Endothelial cell of umbilical vein (primary cell): ENCODE results near the gene MCOLN3. TPM values are rescaled to one million over a fixed set of nuclear protein-coding genes. Genes with fewer than 3 reads are reported as not detected.

Experiments
- BruUV-seq: library from RNA; stranded (reverse); fragments of 400-500 nt; replicated peaks from 2 replicates; lab custom pipeline; 2021; lab: Mats Ljungman, UMichigan
- CTCF ChIA-PET: fragments of 300-600, 350-600 bp; sonication (Branson Sonifier 250); formaldehyde crosslinking; loops from one replicate; lab custom pipeline; 2021; ENCODE audit warnings: antibody characterized with exemption, inconsistent platforms; lab: Charles Lee
- POLR2A ChIA-PET: fragments of 300-600, 350-600 bp; sonication (Branson Sonifier 250); formaldehyde crosslinking; loops from one replicate; lab custom pipeline; 2021; ENCODE audit warnings: antibody characterized with exemption, inconsistent platforms; lab: Charles Lee
- DNase-seq: peaks from one replicate; pipeline ENCODE4 v3.0.0-alpha.2; 2011; ENCODE audit warnings: low read depth, low spot score
- FAIRE-seq: peaks from 2 replicates; lab custom pipeline; 2011; peaks lifted over from hg19 to GRCh38; lab: Jason Lieb, UNC
- H2AFZ ChIP-seq: 2 replicates; pipeline ENCODE4 v1.6.0; 2012; ENCODE audit warnings: low read depth, low read length, control low read depth, inconsistent platforms
- H3K27ac ChIP-seq: 2 replicates; pipeline ENCODE4 v1.5.1; 2011; ENCODE audit warnings: low read depth, mild to moderate bottlenecking, control low read depth, low read length, moderate library complexity; ENCODE audit not compliant: insufficient read depth
- H3K27me3 ChIP-seq, 2 experiments: 2 replicates each; pipeline versions ENCODE4 v1.6.0 to v1.6.1; 2011; ENCODE audit warnings: low read length in 2 of 2, mixed read lengths in 1 of 2; ENCODE audit not compliant: control insufficient read depth in 2 of 2, insufficient read depth in 2 of 2
- H3K36me3 ChIP-seq, 2 experiments: 2 replicates in 1 of 2; 3 replicates in 1 of 2; pipeline ENCODE4 v1.5.1; 2011; ENCODE audit warnings: low read length in 2 of 2, mild to moderate bottlenecking in 1 of 2, moderate library complexity in 1 of 2; ENCODE audit not compliant: control insufficient read depth in 2 of 2, insufficient read depth in 2 of 2; ENCODE audit errors: extremely low read depth in 1 of 2
- H3K4me1 ChIP-seq: 3 replicates; pipeline ENCODE4 v1.5.1; 2011; ENCODE audit warnings: mild to moderate bottlenecking, low read length; ENCODE audit not compliant: control insufficient read depth, insufficient read depth; ENCODE audit errors: extremely low read depth
- H3K4me2 ChIP-seq: 2 replicates; pipeline ENCODE4 v1.6.1; 2011; ENCODE audit warnings: low read length, control low read depth, mixed read lengths; ENCODE audit not compliant: insufficient read depth
- H3K4me3 ChIP-seq, 3 experiments: fragments of 200-600 bp in 1 of 3; sonication (generic), shearing (Covaris generic) in 1 of 3; replicated peaks in 1 of 3; 2 replicates each; pipeline ENCODE4 v1.5.1; 2011 to 2016; ENCODE audit warnings: control low read depth in 3 of 3, low read length in 3 of 3, mild to moderate bottlenecking in 2 of 3, inconsistent platforms in 1 of 3, low read depth in 1 of 3, moderate library complexity in 1 of 3; ENCODE audit not compliant: insufficient read depth in 1 of 3
- H3K79me2 ChIP-seq: 2 replicates; pipeline ENCODE4 v1.6.0; 2012; ENCODE audit warnings: low read length, inconsistent platforms; ENCODE audit not compliant: control insufficient read depth, insufficient read depth
- H3K9ac ChIP-seq: replicated peaks from 2 replicates; pipeline ENCODE3; 2011; ENCODE audit warnings: low read length, control low read depth; ENCODE audit not compliant: insufficient read depth; ENCODE audit errors: extremely low read depth
- H3K9me1 ChIP-seq: replicated peaks from 3 replicates; pipeline ENCODE4 v1.6.0; 2011; ENCODE audit warnings: mild to moderate bottlenecking, low read length; ENCODE audit not compliant: control insufficient read depth, insufficient read depth; ENCODE audit errors: extremely low read depth
- H3K9me3 ChIP-seq: replicated peaks from 2 replicates; pipeline ENCODE4 v1.5.1; 2012; ENCODE audit warnings: low read length, inconsistent platforms; ENCODE audit not compliant: control insufficient read depth, insufficient read depth
- H4K20me1 ChIP-seq: replicated peaks from 2 replicates; pipeline ENCODE3; 2011; ENCODE audit warnings: mild to moderate bottlenecking, low read length; ENCODE audit not compliant: control insufficient read depth, insufficient read depth; ENCODE audit errors: extremely low read depth
- EZH2 ChIP-seq: IDR thresholded peaks from 2 replicates; pipeline ENCODE4 v1.6.1; 2012; ENCODE audit warnings: borderline replicate concordance, low read depth, mild to moderate bottlenecking, moderate library complexity, low read length, inconsistent platforms; ENCODE audit not compliant: severe bottlenecking
- FOS ChIP-seq: IDR thresholded peaks from 2 replicates; pipeline ENCODE4 v1.6.1; 2011; ENCODE audit warnings: mild to moderate bottlenecking, low read length, moderate library complexity, borderline replicate concordance; ENCODE audit not compliant: insufficient read depth
- GATA2 ChIP-seq: IDR thresholded peaks from 2 replicates; pipeline ENCODE4 v1.7.0; 2011; ENCODE audit warnings: low read depth, mild to moderate bottlenecking, moderate library complexity, mixed read lengths, low read length; ENCODE audit not compliant: insufficient read length, insufficient read depth
- MYC ChIP-seq: IDR thresholded peaks from one replicate; pipeline ENCODE4 v1.6.1; 2011; ENCODE audit warnings: mild to moderate bottlenecking, low read depth, low read length
- POLR2A ChIP-seq: IDR thresholded peaks from 2 replicates; pipeline ENCODE4 v1.6.1; 2012; ENCODE audit warnings: low read depth, mild to moderate bottlenecking, control low read depth, low read length
- POLR2AphosphoS5 ChIP-seq: IDR thresholded peaks from 2 replicates; pipeline ENCODE4 v1.6.1; 2012; ENCODE audit warnings: low read depth, mild to moderate bottlenecking, control low read depth, low read length, moderate library complexity; ENCODE audit not compliant: insufficient read depth
- dilution Hi-C: fragments of 300-500 bp; cut with MboI; formaldehyde crosslinking; loops from one replicate; pipeline ENCODE4 v1.15.0; 2019; ENCODE audit warnings: low sequenced_read_pairs; ENCODE audit not compliant: extremely low pct_ligation_motif_present
- intact Hi-C: fragments of 100-400 bp; cut with micrococcal nuclease; formaldehyde crosslinking; loops from one replicate; pipeline ENCODE4 v1.10.0; 2022
- polyA plus RNA-seq, 4 experiments: library from polyadenylated mRNA; depleted of rRNA in 3 of 4; stranded (reverse) in 3 of 4; unstranded in 1 of 4; fragments of >200 nt; gene quantifications; 2 replicates each; pipeline versions ENCODE4 v1.2.1 to v1.2.3, GENCODE V29; 2011 to 2012; ENCODE audit warnings: missing spikeins in 1 of 4
- total RNA-seq: library from RNA; stranded (reverse); gene quantifications from 2 replicates; pipeline ENCODE4 v1.2.3, GENCODE V29; 2021
- TF ChIP-seq, protein P1 (sequence below), 2 donors: IDR thresholded peaks; 1 replicate in 1 of 2; 2 replicates in 1 of 2; pipeline ENCODE4 v1.5.1; 2011; ENCODE audit warnings: low read length in 2 of 2, mild to moderate bottlenecking in 2 of 2, moderate library complexity in 2 of 2, control low read depth in 1 of 2, inconsistent platforms in 1 of 2, low read depth in 1 of 2; ENCODE audit not compliant: insufficient read depth in 1 of 2; ENCODE audit errors: extremely low read depth in 1 of 2
- TF ChIP-seq, protein P2 (sequence below): IDR thresholded peaks from 2 replicates; pipeline ENCODE4 v1.6.1; 2011; ENCODE audit not compliant: insufficient read depth, insufficient read length

MCOLN3 gene
- total and polyA plus RNA-seq, 2 donors (not counting 3 experiments of a cell fraction or from before 2014, with no cell fraction given) = 0.06 TPM; not detected in 1

GRCh38 chr1:85027242-85027983 lies 20.9 kb downstream of the MCOLN3 start:
- H3K79me2 ChIP-seq = no peaks in the 10 kb centered on the region
- H4K20me1 ChIP-seq = no peaks in the 10 kb centered on the region
- no peaks in the 10 kb centered on the region for H3K4me1 ChIP-seq
- no peaks in the 10 kb centered on the region for H3K36me3 ChIP-seq
- TF ChIP-seq, protein P1, sequence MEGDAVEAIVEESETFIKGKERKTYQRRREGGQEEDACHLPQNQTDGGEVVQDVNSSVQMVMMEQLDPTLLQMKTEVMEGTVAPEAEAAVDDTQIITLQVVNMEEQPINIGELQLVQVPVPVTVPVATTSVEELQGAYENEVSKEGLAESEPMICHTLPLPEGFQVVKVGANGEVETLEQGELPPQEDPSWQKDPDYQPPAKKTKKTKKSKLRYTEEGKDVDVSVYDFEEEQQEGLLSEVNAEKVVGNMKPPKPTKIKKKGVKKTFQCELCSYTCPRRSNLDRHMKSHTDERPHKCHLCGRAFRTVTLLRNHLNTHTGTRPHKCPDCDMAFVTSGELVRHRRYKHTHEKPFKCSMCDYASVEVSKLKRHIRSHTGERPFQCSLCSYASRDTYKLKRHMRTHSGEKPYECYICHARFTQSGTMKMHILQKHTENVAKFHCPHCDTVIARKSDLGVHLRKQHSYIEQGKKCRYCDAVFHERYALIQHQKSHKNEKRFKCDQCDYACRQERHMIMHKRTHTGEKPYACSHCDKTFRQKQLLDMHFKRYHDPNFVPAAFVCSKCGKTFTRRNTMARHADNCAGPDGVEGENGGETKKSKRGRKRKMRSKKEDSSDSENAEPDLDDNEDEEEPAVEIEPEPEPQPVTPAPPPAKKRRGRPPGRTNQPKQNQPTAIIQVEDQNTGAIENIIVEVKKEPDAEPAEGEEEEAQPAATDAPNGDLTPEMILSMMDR (IDR thresholded peaks at IDR 0.05; ENCODE audit: extremely low read depth in 1 of 2, insufficient read depth in 1 of 2, low read depth in 1 of 2, low read length in 2 of 2) = no peak
- TF ChIP-seq MYC (no peak), EZH2 (no peak), GATA2 (no peak), FOS (no peak), POLR2A (no peak), POLR2AphosphoS5 (no peak)
- TF ChIP-seq, protein P2, sequence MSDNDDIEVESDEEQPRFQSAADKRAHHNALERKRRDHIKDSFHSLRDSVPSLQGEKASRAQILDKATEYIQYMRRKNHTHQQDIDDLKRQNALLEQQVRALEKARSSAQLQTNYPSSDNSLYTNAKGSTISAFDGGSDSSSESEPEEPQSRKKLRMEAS = no peak
- no peak overlapping the region for H2AFZ ChIP-seq
- CTCF ChIA-PET = interaction anchor here (0.7 to 2.1 kb wide), 6 partner anchors 10 to 89 kb away, joined by 3 to 49 read pairs (median 4); no protein-coding TSS in a partner anchor
- H3K27me3 ChIP-seq = peaks cover 0 to 2% of the 10 kb centered on the region in 2 experiments
- H3K9me1 ChIP-seq = no peaks in the 10 kb centered on the region
- no peaks in the 10 kb centered on the region for H3K9me3 ChIP-seq
- POLR2A ChIA-PET = no interaction called here
- FAIRE-seq (no peak), DNase-seq (no peak)
- intact Hi-C loops = loop anchor here (2.0 kb wide), 1 partner anchor 83 kb away; no protein-coding TSS in a partner anchor
- no peak overlapping the region for H3K9ac ChIP-seq
- no peak overlapping the region for H3K27ac ChIP-seq
- dilution Hi-C loops = no loop called here
- no TSS peak for BruUV-seq
- no peak overlapping the region for H3K4me2 ChIP-seq
- H3K4me3 ChIP-seq = no peak overlapping the region
